Measurements from ENCODE around the gene DDX10.

The DDX10 gene

DNA sequence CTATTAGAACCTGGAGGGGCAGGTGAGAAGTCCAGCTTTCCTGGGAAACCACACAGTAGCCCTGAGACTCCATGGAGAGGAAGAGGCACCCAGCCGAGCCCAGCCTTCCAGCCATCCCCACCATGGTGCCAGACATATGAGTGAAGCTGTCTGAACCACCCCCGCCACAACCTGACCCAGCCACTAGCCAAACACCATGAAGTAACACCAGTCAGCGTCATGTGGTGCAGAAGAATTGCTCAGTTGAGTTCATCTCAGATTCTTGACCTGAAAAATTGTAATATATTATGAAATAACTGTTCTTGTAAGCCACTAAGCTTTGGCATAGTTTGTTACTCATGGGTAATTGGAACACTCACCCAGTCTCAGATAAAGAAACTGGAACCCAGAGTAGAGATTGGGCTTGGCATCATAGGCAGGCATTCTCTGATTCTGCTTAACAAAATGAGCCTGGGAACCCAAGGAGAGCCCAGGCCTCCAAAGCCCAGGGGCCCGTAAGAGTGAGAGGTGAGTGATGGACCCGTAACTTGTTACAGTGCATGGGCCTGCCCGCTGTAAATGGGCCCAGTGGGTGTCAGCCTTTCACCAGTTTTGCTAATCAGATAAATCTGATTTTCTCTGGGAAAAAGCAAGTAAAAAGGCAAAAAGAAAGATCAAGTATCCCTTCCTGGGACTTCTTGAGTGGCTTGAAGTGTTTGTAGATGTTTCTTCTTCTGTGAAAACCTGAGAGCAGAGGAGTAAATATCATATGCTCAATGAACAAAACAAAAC is 305.5 kb downstream of the DDX10 start:
- no peak for DNase-seq (ENCODE audit: low read depth in 1 of 2, low spot score in 1 of 2)

DNA sequence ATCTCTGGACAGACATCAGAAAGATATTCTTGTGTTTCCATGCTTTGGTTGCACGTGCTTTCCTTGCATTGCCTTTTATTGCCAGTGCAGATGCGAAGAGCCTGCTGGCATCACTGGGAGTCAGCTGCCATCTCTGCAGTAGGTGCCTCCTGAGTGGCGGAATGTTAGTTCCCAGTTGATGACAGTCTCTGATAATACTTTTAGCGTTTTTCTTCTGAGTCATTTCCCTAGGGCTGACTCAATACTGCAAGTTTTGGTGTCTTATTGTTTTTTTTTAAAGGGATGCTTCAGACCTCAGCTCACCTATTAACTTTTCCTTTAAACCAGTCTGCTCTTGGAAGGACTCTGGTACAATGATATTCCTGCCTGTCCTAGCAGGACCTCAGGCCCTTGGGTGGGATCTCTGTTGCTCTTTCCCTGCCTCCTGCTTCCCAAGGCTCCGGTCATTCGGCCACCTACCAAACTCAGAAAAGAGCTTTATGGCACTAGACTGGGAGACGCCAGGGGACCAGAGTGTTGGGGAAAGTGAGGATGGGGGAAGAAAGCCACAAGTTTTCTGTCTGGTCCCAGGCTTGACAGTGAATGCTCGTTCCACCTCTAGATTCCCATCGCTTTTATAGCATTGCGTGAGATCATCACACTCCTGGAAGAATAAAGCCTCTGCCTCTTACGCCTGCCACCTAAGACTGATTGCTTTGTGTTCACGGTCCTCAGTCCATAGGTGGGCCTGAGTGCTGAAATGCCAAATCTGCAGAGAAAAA is 308.7 kb downstream of the DDX10 start:
- DNase-seq (ENCODE audit: low read depth in 1 of 2, low spot score in 1 of 2), result no peak

DNA sequence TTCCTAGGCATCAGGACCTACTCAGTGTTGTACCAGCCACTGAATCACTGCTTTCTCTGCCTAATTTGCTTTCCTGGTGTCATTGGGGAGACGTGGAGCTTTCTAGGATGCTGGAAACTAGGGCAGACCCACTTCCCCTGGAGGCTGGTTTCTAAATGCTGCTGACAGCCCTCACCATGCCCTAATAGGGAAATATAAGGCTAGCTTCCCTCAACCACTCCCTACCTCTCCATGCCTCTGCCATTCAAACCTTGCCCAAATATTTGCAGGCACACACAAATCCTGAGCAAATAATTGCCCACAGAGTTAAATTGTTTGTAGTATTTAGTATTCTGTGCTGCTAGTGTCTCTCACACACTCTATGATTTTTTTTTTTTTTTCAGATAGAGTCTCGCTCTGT is 310.2 kb downstream of the DDX10 start:
- no peak for DNase-seq (ENCODE audit: low read depth in 1 of 2, low spot score in 1 of 2)

DNA sequence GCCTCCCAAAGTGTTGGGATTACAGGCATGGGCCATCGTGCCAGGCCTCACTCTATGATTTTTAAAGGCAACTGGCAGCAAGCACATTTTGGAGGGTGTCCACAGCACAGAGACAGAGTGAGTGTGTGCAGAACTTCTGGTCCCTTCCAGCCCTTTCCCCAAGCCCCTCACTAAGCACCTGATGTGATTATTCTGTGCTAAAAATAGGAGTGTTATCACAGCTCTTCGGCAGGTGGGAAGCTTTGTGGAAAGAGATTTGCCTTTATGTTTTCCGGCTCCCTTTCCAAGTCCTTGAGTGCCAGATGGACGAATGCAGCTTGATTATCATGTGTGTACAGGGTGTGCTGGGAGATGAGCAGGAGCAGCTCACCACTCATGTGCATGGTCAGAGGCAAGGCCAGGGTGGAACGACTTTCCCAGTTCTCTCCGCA is 310.8 kb downstream of the DDX10 start:
- no peak for DNase-seq (ENCODE audit: low read depth in 1 of 2, low spot score in 1 of 2)

DNA sequence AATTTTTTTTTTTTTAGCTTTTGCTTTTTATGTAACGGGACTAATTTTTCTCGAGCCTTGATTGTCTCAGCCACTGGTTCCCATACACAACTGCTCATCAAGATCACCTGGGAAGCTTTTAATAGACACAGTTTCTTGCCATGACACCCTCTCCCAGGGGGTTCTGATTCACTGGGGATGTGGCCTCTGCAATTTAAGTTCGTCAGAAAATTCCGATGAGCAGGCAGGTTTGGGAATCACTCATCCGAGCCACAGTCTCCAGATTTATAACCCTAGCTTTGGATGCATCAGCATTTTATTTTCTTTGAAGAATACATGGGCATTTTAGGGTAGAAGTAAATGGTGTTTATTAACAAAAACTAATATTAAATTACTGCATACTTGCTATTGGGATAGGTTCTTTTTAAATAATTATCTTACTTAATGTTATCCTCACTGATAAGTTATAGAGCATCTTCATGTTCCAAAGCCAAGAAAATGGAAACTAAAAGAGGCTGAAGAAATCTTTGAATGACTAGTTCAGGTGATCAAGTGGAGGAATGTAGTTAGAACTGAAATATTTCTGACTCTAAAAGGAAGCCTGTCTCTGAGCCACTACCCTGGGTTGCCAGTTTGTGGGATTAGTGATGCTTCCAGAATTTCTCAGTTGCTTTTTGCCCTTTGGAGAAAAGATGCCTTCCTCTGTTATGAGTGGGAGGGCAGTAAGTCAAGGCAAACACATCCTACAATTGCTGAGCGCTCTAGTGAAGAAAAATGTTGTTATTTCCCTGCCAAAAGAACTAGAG is 319.0 kb downstream of the DDX10 start:
- DNase-seq (ENCODE audit: low read depth in 1 of 2, low spot score in 1 of 2), result no peak

DNA sequence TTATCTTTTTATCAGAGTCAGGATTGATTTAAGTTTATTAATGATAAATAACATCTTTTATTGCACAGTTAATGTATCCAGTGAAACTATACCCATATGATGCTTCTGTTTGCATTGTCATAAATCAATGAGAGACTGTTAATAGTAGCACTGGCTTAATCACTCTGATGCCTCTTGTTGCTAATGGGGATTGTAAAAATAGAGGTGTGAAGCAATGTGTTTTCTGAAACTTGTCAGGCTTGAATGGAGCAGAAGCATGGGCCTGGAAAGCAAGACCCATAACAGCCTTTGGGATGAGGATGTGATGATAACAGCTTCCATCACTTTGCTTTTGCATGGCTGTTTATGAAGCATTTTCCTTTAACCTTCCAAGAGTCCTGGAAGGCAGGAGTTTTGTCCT is 319.7 kb downstream of the DDX10 start:
- no peak for DNase-seq (ENCODE audit: low read depth in 1 of 2, low spot score in 1 of 2)

DNA sequence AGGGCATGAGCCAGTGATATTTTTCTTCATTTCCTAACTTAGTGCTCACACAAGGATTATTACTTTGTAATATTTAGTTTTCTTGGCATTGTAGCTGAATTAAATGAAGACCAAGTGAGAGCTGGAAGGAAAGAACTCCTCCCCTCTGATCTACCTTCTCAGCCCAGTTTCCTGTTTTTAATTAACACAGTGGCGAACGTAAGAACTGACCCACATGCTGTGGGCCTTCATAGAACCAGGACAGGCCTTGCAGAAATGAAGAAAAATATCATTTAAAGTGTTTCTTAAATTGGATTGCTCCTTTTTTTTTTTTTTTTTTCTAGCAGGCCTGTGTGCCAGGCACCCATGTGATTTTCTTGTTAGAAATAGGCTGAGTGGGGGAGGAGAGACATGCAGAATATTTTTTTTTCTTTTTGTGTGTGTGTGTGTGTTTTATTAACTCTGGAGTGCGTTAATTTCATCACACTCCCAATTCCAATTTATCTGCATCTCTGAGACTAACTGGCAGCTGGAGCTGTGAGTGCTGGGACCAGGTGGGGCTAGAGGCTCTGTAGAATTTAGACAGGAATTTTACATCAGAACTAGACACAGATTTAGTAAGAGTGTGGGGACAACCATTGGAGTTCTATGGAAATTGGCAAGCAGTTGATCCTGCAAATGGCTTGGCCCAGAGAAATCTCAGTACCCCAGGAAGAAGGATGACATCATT is 320.5 kb downstream of the DDX10 start:
- DNase-seq (ENCODE audit: low read depth in 1 of 2, low spot score in 1 of 2), result no peak

DNA sequence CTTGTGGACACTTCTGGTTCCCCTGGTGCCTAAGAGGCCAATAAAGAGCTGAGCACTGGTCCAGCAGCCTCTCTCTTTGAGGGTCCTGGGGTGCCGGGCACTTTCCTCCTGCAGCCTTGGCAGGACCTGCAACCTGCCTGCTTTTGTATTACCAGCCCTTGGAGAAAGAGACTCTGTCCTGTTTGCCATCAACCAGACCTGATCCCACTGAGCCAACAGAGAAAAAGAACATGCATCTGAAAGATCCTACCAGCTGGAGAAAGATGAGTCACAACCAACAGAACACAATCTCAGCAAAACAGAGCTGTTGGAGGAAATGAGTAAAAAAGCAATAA is 321.0 kb downstream of the DDX10 start:
- DNase-seq (ENCODE audit: low read depth in 1 of 2, low spot score in 1 of 2), result no peak

Data from activated T-helper 1 cell treated with anti-CD3 and anti-CD28 coated beads, Interleukin-2, amount 50 U/mL, for 16 hours (primary cell).